Urothelium cell line (cell line): Measurements from ENCODE around the gene OSCP1.
A peak's percentile ranks its signal among the peaks of the same experiment; 100 is the strongest.

ENCODE experiments used
- DNase-seq: peaks from one replicate; pipeline ENCODE4 v3.0.0; 2011; ENCODE audit warnings: low spot score, mixed read lengths
- FAIRE-seq: peaks from 2 replicates; lab custom pipeline; 2011; peaks lifted over from hg19 to GRCh38; lab: Jason Lieb, UNC

OSCP1 gene

DNA sequence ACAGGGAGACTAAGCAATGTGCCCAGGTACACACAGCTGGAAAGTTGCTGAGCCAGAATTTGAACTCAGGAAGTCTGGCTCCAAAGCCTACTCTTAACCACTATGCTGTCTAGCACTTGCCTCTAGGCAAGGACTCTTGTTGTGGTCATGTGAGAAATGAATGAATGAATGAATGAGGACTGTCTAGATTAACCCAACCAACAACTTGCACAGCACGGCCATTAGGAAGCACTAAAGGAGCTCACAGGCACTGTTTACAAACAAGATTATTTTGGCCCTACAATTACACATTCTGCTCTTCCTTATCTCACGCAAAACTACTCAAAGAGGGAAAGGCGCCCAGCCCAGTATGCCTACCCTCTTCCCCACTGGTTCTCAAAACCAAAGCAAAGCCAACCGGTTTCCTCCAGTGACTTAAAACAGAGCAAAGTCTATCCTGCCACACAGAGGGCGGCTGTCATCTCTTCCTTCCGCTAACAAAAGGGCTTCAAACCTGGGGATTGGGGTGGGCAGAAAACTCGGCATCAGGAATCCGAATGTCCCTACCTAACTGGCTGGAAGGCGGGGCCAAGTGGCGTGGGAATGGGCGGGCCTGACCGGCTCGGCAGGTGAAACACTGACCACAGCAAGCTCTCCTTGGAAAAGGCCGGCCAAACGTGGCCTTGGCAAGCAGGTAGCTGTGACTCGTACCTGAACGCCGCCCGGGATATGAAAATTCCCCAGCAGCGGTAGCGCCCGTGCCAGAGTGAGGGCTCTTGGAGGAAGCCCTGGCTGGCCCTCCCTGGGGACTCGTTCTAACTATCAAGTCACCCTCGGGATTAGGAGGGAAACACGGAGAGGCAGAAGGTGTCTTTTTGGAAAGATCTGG lies 65.5 kb downstream of the OSCP1 start:
- no peak for FAIRE-seq

DNA sequence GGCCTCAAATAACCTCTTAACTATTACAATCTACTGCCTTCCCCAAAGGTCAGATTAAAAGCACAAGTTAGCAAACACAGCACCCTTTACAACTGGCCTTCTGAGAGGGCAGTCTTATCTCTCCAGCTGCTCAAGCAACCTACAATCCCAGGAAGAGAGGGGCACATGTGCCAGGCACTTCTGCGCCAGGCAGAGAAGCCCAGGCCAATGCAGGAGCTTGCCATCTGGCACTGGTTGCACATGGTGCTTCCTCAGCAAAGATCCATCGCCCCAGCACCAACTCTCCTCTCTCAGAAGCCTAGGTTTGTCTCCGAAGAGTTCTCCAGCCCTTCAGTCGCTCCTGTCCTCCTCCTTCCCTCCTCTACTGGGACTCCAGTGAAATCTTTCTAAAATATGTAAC lies 67.0 kb downstream of the OSCP1 start:
- FAIRE-seq (no peak), DNase-seq (no peak)

More for the DNA sequence above, 65.5 kb downstream of the OSCP1 start:
- DNase-seq: no peak

DNA sequence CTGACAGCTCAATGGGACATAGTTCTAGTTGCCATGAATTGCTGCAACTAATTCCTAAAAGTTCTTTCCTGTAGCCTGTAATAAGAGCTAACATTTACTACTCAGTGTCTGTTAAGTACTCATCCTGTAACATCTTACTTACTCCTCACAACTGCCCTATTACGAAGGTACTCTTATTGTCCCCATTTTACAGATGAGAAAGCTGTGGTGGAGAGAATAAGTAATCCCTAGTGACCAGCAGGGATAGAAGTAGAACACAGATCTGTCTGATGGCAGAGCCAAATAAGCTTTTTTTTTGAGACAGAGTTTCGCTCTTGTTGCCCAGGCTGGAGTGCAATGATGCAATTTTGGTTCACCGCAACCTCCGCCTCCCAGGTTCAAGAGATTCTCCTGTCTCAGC lies 67.6 kb downstream of the OSCP1 start:
- DNase-seq (no peak), FAIRE-seq (no peak)

DNA sequence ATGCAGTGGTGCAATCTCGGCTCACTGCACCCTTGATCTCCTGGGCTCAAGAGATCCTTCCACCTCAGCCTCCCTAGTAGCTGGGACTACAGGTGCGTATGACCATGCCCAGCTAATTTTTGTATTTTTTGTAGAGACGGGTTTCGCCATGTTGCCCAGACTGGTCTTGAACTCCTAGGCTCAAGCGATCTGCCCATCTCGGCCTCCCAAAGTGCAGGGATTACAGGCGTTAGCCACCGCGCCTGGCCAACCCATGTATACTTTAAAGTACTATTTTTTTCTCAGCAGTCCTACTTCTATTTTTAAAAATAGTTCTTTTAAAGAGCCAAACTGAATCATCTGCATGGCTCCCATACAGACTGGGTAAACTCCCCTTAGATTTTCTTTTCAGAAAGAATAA lies 68.0 kb downstream of the OSCP1 start:
- no peak for FAIRE-seq
- DNase-seq: no peak

DNA sequence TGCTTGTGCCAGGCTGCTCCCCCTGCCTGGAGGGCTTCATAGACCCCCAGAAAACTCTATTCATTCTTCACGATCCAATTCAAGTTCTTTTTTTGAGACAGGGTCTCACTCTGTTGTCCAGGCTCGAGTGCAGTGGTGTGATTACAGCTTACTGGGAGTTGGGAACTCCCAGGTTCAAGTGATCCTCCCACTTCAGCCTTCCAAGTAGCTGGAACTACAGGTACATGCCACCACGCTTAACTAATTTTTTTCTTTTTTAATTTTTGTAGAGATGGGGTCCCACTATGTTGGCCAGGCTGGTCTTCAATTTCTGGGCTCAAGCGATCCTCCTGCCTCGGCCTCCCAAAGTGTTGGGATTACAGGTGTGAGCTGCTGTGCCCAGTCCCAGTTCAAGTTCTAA lies 68.8 kb downstream of the OSCP1 start:
- DNase-seq (no peak), FAIRE-seq (no peak)

DNA sequence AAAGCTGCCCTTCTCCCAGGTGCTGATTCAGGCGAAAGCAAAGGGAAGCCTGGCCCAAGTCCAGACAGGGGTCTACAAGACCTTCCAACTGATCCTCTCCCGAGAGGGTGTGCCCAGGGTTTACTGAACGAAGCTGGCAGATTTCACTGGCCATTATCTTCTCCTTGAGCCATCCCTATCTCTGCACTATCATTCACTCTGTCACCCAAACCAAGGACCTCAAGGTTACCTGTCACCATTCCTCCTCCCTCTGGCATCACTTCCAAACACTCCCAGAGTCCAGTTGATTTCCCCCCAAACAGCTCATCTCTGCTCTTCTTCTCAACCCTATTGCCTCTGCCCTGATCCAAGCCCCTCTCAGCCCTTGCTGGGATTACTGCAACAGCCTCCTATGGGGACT lies 69.5 kb downstream of the OSCP1 start:
- FAIRE-seq (no peak), DNase-seq (no peak)

DNA sequence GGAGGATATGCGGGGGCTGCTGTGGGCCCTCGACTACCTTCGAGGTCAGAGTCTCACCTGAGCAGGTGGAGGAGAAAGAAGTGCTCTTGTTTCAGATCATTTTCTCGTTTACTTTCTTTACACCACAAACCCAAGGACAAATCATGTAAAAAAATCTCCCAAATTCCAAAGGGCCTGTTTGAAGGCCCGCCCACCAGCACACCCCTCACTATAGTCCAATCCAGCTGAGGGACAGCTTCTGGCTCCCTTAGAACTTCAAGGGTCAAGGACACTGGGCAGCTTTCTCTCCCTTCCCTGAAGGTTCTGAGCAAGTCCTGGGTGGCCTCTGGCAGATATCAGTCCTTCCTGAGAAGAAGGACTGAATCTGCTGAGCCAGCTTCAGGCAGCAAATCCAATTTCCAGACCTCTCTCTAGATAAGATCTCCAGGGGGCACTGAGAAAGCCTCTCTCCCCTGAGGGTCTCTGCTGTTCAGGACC lies 70.1 kb downstream of the OSCP1 start:
- FAIRE-seq (no peak), DNase-seq (no peak)

DNA sequence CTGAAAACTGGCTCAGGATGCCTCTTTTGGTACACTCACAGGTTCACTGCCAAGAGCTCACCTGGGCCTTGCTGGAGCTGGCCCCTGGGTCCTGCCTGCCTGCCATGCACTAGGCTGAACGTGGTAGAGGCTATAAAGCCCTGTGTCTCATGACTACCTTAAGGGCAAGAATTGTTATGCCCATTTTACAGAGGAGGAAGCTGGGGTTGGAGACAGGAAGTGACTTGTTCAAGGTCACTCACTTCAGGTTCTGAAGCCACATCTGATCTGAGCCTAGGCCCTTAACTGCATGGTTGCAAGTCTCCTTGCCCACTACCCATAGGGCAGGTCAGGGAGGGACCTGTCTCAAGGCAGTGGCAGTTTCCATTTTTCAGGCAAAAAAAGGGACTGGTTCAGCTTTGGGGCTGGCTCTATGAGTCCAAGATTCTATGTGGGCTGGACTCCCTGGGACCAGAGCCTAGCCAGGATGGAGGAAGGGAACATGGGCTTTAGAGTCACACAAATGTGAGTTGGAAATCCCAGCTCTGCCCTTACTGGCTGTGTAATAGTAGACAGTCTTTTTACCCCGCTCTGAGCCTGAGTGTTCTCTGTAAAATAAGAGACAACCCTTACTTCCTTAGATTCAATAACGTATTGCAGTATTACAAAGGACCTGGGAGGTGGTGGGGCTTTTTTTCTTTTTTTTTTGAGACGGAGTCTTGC lies 72.3 kb downstream of the OSCP1 start:
- DNase-seq (no peak), FAIRE-seq (no peak)

DNA sequence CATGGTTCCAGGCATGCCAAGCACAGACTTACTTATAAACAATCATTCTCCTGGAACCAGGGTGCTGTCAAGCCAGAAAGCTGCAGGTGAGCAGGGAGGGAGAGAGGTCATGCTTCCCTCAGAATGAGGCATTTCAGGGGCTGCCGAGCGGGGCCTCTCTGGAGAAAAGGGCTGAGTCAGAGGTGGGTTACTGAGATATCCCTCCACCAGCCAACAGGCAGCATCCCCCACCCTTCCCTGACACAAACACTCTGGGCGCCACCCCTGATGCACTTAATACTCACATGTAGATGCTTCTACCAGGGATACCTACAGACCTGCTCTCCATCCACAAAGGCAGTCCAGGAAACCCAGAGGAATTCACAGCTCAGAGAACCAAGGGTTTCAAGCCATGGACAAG lies 77.6 kb downstream of the OSCP1 start:
- DNase-seq (no peak), FAIRE-seq (no peak)

DNA sequence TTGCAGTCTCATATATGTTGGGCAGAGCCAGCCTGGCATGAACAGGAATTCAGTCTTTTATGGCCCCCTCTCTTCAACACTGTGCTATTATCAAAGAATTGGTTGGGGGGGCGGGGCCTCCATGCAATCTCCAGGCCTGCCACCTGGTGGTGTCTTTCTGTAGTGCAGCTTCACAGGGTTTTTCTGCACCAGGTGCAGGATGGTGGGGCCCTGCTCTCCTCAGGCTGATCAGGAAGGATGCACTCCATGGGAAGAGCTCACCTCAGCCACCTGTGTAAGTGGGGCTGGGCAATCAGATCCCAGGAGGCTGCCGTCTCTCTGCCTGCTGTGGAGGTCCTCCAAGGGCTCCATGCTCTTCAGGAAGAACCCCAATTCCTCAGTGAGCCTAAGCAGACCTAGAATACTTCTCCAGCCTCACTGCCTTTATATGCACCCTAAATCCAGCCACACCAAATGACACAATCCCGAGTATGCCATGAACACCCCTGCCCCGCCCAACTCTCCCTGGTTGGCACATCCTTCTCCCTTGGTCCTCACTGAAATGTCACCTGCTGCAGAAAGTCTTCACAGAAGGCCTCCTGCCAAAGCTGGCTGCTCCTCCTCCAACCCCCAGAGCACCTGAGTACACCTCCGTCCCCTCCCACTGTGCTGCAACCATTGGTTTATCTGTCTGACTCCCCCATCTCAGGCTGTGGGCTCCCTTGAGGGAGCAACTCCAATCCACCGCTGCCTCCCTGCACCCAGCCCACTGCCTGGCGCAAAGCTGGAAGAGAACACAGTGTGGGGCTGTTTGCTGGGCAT lies 81.0 kb downstream of the OSCP1 start:
- peak; percentile 13 for FAIRE-seq
- DNase-seq: peak; percentile 83
